ENCODE measurements around the gene CPVL. TPM values are rescaled to one million over a fixed set of nuclear protein-coding genes. Genes with fewer than 3 reads are reported as not detected.
A peak's percentile ranks its signal among the peaks of the same experiment; 100 is the strongest.

The CPVL gene
- total RNA-seq, 6 experiments from 2014 or later: 6.2 to 23.4 (median 8.8) TPM

DNA sequence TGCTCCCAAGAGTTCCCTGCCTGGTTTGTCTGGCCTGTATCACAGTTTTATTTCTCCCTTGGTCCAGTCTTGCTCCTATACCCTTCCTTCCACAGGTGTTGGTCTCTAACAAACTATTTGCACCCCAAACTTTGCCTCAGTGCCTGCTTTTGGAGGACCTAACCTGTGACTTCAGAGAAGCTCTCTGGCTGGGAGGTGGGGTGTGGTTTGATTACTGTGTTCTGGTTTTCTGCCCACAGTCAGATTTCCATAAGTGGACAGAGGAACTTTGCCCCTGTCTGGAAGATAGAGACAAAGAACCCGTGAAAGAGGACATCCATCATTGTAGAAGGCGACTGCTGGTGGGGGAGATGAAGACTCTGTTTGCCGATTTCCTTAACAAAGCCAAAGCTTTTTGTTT is 132.4 kb downstream of the CPVL start:
- ATAC-seq (no peak), DNase-seq (no peak)
- Histone ChIP-seq H3K27me3 (no peaks in the 10 kb centered on the region), H3K9me3 (no peaks in the 10 kb centered on the region), H3K4me3 (no peak overlapping the region), H3K27ac (no peak overlapping the region), H3K36me3 (no peaks in the 10 kb centered on the region), H3K4me1 (no peaks in the 10 kb centered on the region)
- WGBS (ENCODE audit: insufficient coverage, low coverage, low lambda C conversion rate, missing lambda C conversion rate): 60% methylated on average over 1 of the region's 3 CpGs
- TF ChIP-seq, protein P1, sequence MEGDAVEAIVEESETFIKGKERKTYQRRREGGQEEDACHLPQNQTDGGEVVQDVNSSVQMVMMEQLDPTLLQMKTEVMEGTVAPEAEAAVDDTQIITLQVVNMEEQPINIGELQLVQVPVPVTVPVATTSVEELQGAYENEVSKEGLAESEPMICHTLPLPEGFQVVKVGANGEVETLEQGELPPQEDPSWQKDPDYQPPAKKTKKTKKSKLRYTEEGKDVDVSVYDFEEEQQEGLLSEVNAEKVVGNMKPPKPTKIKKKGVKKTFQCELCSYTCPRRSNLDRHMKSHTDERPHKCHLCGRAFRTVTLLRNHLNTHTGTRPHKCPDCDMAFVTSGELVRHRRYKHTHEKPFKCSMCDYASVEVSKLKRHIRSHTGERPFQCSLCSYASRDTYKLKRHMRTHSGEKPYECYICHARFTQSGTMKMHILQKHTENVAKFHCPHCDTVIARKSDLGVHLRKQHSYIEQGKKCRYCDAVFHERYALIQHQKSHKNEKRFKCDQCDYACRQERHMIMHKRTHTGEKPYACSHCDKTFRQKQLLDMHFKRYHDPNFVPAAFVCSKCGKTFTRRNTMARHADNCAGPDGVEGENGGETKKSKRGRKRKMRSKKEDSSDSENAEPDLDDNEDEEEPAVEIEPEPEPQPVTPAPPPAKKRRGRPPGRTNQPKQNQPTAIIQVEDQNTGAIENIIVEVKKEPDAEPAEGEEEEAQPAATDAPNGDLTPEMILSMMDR (IDR thresholded peaks at IDR 0.05): no peak
- no peak for TF ChIP-seq POLR2A (IDR thresholded peaks at IDR 0.05)
- intact Hi-C loops (cut with DNase I): no loop called here

DNA sequence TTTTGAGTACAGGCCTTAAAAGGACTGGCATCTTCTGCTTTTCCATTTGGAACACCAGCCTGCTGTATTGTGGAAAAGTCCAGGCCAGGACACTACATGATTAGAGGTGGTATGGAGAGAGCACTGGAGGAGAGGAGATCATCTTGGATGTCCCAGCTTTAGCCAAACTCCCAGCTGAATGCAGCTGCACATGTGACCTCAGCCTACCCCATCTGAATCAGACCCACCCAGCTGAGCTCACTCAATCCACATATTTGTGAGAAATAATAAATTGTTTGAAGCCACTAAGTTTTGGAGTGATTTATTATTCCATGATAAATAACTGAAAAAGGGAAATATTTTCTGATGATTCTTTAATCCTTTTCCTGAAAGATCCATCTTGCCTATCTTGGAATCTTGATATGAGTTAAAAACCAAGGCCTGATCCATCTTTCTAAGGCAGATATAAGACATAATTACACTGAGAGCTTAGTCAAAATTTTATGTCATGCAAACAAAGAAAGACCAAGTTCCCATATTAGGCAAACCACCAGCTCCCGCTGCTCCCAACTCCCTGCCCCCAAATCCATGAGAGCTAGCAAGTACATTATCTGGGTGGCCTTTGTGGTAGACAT is 133.1 kb downstream of the CPVL start:
- Histone ChIP-seq H3K9me3 (no peaks in the 10 kb centered on the region), H3K27ac (no peak overlapping the region), H3K4me1 (no peaks in the 10 kb centered on the region), H3K4me3 (no peak overlapping the region), H3K27me3 (no peaks in the 10 kb centered on the region), H3K36me3 (no peaks in the 10 kb centered on the region)
- intact Hi-C loops (cut with DNase I): no loop called here
- no peak for ATAC-seq
- TF ChIP-seq, protein P1 (IDR thresholded peaks at IDR 0.05): no peak
- TF ChIP-seq POLR2A (IDR thresholded peaks at IDR 0.05): no peak
- no peak for DNase-seq
- WGBS (ENCODE audit: insufficient coverage, low coverage, low lambda C conversion rate, missing lambda C conversion rate): 100% methylated on average over 1 of the region's 1 CpG

DNA sequence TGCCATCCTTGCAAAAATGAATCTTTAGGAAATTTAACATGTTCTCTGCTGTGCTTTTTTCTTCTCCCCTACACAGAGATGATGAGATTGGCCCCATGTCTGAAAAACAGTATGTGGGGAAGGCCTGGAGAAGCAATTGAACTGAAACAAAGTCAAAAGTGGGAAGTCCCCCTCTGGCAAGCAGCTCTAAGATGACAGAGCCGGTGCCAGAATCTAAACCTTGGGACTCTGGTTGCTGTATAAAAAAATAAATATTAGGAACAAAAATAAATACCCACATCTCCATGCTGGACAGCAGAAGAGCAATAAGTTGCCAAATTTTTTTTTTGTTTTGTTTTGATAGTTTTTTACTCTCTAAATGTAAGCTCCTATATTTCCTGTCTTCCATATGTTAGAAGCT is 136.4 kb downstream of the CPVL start:
- ATAC-seq: no peak
- no peaks in the 10 kb centered on the region for H3K9me3 ChIP-seq
- no peak for DNase-seq
- no peaks in the 10 kb centered on the region for H3K27me3 ChIP-seq
- no peak overlapping the region for H3K4me3 ChIP-seq
- no peaks in the 10 kb centered on the region for H3K36me3 ChIP-seq
- no peak overlapping the region for H3K27ac ChIP-seq
- intact Hi-C loops (cut with DNase I): no loop called here
- no peaks in the 10 kb centered on the region for H3K4me1 ChIP-seq
- no peak for TF ChIP-seq POLR2A (IDR thresholded peaks at IDR 0.05)
- TF ChIP-seq, protein P1 (IDR thresholded peaks at IDR 0.05): no peak
- 55% methylated on average over 1 of the region's 1 CpG for WGBS (ENCODE audit: insufficient coverage, low coverage, low lambda C conversion rate, missing lambda C conversion rate)

DNA sequence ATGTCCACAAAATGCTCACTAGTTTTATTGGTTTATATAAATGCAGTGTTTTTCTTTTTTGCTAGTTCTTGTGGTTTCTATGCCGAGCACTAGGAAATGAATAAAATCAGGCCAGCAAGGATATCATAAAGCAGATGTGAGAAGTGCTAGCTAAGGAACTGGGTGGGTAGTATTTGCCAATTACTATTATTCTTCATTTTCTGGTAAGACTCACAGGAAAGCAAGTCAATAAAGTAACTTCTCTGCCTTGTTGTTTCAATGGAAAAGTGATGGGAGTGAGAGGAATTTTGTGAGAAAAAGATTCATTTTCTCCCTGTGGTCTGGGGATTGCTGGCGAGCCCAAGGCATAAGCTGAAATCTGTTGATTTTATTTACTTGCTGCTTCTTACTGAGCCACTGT is 137.7 kb downstream of the CPVL start:
- Histone ChIP-seq H3K4me3 (no peak overlapping the region), H3K27me3 (no peaks in the 10 kb centered on the region), H3K36me3 (no peaks in the 10 kb centered on the region), H3K9me3 (no peaks in the 10 kb centered on the region), H3K4me1 (no peaks in the 10 kb centered on the region), H3K27ac (no peak overlapping the region)
- intact Hi-C loops (cut with DNase I): no loop called here
- TF ChIP-seq, protein P1 (IDR thresholded peaks at IDR 0.05): no peak
- TF ChIP-seq POLR2A (IDR thresholded peaks at IDR 0.05): no peak
- DNase-seq: no peak
- 71% methylated on average over 2 of the region's 2 CpGs for WGBS (ENCODE audit: insufficient coverage, low coverage, low lambda C conversion rate, missing lambda C conversion rate)
- ATAC-seq: no peak

DNA sequence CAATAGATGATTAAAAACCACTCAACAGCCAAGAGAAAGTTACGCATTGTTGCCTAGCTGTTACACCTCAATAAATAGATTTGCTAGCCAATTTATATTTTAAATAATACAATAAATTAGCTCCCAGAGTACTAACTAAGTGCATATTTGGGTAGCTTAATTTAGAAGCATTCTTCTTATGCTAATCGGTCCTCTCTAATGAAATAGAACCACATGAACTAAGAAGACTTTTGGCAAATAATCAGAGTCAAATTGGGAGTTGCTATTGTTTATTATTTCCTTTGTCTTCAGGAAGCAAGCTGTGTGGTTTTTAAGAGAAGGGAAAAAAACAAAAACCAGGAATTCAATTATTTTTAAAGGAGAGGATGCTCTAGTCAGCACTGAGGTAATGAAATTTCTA is 139.2 kb downstream of the CPVL start:
- H3K27ac ChIP-seq: no peak overlapping the region
- H3K27me3 ChIP-seq: no peaks in the 10 kb centered on the region
- peak in 1 of 4 donors; percentile 24 for ATAC-seq
- TF ChIP-seq, protein P1 (IDR thresholded peaks at IDR 0.05): no peak
- no peak for TF ChIP-seq POLR2A (IDR thresholded peaks at IDR 0.05)
- no peak overlapping the region for H3K4me3 ChIP-seq
- no peaks in the 10 kb centered on the region for H3K4me1 ChIP-seq
- intact Hi-C loops (cut with DNase I): no loop called here
- no peak for DNase-seq
- no peaks in the 10 kb centered on the region for H3K9me3 ChIP-seq
- 74% methylated on average over 2 of the region's 2 CpGs for WGBS (ENCODE audit: insufficient coverage, low coverage, low lambda C conversion rate, missing lambda C conversion rate)
- no peaks in the 10 kb centered on the region for H3K36me3 ChIP-seq
